Psoas muscle (tissue), 8 donors: Measurements from ENCODE around the gene CHST2. TPM values are rescaled to one million over a fixed set of nuclear protein-coding genes. Genes with fewer than 3 reads are reported as not detected.

Experiments
- ATAC-seq, 4 donors: fragments of 200-7000 bp; cut with Tn5 transposase; one replicate each; pipeline ENCODE4 v1.9.1; 2020; ENCODE audit warnings: moderate library complexity in 3 of 4, mild to moderate bottlenecking in 2 of 4
- DNase-seq, 2 donors: peaks; one replicate each; pipeline ENCODE4 v3.0.0-alpha.2; 2020
- H3K27ac ChIP-seq: fragments of 200-600 bp; one replicate; pipeline ENCODE4 v1.8.0; 2022
- H3K27me3 ChIP-seq, 3 donors: fragments of 200-600 bp in 1 of 3; one replicate each; pipeline versions ENCODE4 v1.6.1 to v1.8.0; 2013 to 2022; ENCODE audit warnings: low read length in 2 of 3, mild to moderate bottlenecking in 2 of 3, moderate library complexity in 1 of 3; ENCODE audit not compliant: insufficient read depth in 3 of 3
- H3K36me3 ChIP-seq, 2 donors: fragments of 200-600 bp in 1 of 2; one replicate each; pipeline versions ENCODE4 v1.6.1 to v1.8.0; 2013 to 2022; ENCODE audit warnings: low read depth in 1 of 2, mild to moderate bottlenecking in 1 of 2, moderate library complexity in 1 of 2; ENCODE audit not compliant: insufficient read depth in 1 of 2
- H3K4me1 ChIP-seq: fragments of 200-600 bp; one replicate; pipeline ENCODE4 v1.8.0; 2022
- H3K4me3 ChIP-seq: fragments of 200-600 bp; one replicate; pipeline ENCODE4 v1.8.0; 2022; ENCODE audit warnings: mild to moderate bottlenecking
- H3K9me3 ChIP-seq: fragments of 200-600 bp; one replicate; pipeline ENCODE4 v1.8.0; 2022
- CTCF ChIP-seq: fragments of 200-600 bp; IDR thresholded peaks from one replicate; pipeline ENCODE4 v1.8.0; 2022; ENCODE audit warnings: antibody characterized with exemption
- WGBS, 3 donors: extraction: QIAGEN DNeasy Blood & Tissue Kit; methylation state at CpG; one replicate each; pipeline versions ENCODE4 v1.1.6 to v1.1.7; 2013; 5-methylcytosine and 5-hydroxymethylcytosine counted together
- intact Hi-C, 2 donors: fragments of 100-400 bp; cut with DNase I; formaldehyde crosslinking; loops; one replicate each; pipeline versions ENCODE4 v1.11.0 to v1.14.2; 2022
- polyA plus RNA-seq, 3 donors: library from polyadenylated mRNA; stranded (reverse); fragments of 200-250 nt; gene quantifications; one replicate each; pipeline ENCODE4 v1.2.3, GENCODE V29; 2013
- total RNA-seq, 4 donors: library from RNA; stranded (reverse); fragmentation: NEBNext Ultra II Directional in 2 of 4; extraction: Animal tissue kit (Norgen Biotek cat#: 25700) in 2 of 4; gene quantifications; one replicate each; pipeline versions ENCODE4 v1.2.1 to v1.2.4, GENCODE V29; 2021 to 2023
- donor health status: healthy with polysubstance abuse.
- donor health status: DM: no; HTN: no; CAD: no; lungs with moderate emphysema.
- donor health status: Bipolar disorder and iron deficiency.
- donor health status: healthy.
- donor health status: DM: yes; HTN: yes; CAD: no.
- donor health status: DM: no; HTN: no; CAD: no.
- donor health status: DM: no; HTN: no; CAD: no.
- donor health status: DM: yes; HTN: yes; CAD: no.

CHST2 gene
- total and polyA plus RNA-seq, 7 donors, result 0.64 to 2.9 (median 1.8) TPM

GRCh38 chr3:143173242-143173641 lies 53.7 kb downstream of the CHST2 start:
- H3K27ac ChIP-seq, result no peak overlapping the region
- DNase-seq, result no peak
- ATAC-seq, result no peak
- no peaks in the 10 kb centered on the region for H3K36me3 ChIP-seq
- H3K4me1 ChIP-seq, result no peaks in the 10 kb centered on the region
- 56 to 83% (median 71%) methylated on average over 1 of the region's 1 CpG for WGBS, 3 donors
- H3K4me3 ChIP-seq, result no peak overlapping the region
- TF ChIP-seq CTCF, result no peak
- H3K27me3 ChIP-seq, result no peaks in the 10 kb centered on the region
- H3K9me3 ChIP-seq, result no peaks in the 10 kb centered on the region
- intact Hi-C loops, result no loop called here

Other genes starting within 250 kb of the CHST2 start
- 1 to 10 TPM; 1.5 to 8.9 (median 4.0) TPM for gene PCOLCE2, start 230.7 kb upstream of the CHST2 start, total RNA-seq
- gene PCOLCE2, start 230.7 kb upstream of the CHST2 start, polyA plus RNA-seq, result 1 to 10 TPM; 1.4 to 5.1 (median 3.6) TPM
- 1 to 10 TPM in 3 of 4 donors, under 1 TPM in 1; 0.53 to 2.6 (median 2.3) TPM for gene PAQR9, start 156.1 kb upstream of the CHST2 start, total RNA-seq
- 1 to 10 TPM in 2 of 3 donors, under 1 TPM in 1; 1.00 to 5.8 (median 1.4) TPM for gene PAQR9, start 156.1 kb upstream of the CHST2 start, polyA plus RNA-seq
- gene U2SURP, start 118.2 kb upstream of the CHST2 start, total RNA-seq, result 10 to 100 TPM; 39.8 to 69.3 (median 53.3) TPM
- gene U2SURP, start 118.2 kb upstream of the CHST2 start, polyA plus RNA-seq, result 10 to 100 TPM; 20.5 to 32.3 (median 25.7) TPM